ENCODE results near the gene ADCY3.

- TF ChIP-seq CTCF (IDR thresholded peaks at IDR 0.05; ENCODE audit: poor library complexity) = no peak
- no peak for TF ChIP-seq EZH2 (IDR thresholded peaks at IDR 0.05; ENCODE audit: borderline replicate concordance)
- TF ChIP-seq EZH2phosphoT487 (IDR thresholded peaks at IDR 0.05; ENCODE audit: low read depth, severe bottlenecking, unreplicated experiment) = no peak
These were observed 34.6 kb downstream of the ADCY3 start for GRCh38 chr2:24885221-24886125.
